DMS 273 (cell line): ENCODE results near the gene CHAF1B.
"Not testable (repeated sequence)": the region's sequence is repeated elsewhere in the genome, so short reads cannot be mapped to it uniquely, and the experiment has no call there.

Experiments used
- DNase-seq: peaks from one replicate; lab custom pipeline; 2025; ENCODE audit not compliant: unreplicated experiment; lab: John Stamatoyannopoulos, UW

CHAF1B gene

DNA sequence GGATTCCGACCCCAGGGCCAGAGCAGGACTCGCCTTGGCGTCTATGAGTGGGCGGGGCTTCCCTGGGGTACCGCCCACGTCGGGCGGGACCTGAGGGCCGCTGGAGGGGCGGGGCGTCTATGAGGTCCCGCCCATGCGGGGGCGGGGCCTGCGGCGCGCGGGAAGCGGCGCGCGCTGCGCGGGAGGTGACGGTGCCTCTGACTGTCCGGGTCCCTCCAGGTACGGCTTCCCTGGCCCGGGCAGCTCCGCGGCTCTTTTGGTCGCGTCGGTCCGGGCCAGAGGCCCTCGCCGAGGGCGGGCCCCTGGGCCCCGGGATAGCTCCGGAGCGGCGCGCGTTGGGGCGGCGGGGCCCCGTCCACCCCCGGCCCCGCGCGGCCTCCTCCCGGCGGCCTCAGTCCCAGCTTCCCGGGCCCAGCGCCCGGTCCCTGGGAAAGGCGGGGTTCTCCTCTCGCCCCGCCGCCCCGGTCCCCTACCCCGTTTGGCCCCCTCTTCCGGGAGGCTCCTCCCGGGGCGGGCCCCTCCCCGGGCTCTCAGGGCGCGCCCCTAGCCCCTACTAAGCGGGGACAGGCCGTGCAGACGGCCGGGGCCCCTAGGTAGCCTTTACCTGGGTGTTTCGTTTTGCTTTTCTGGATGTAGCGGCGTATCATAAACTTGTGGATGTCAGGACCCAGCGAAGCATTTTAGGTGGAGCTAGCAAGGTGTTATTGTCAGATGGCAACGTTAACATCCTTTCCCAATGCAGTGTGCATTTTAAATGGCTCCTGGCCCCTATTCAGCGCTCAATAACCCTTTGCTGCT is at the start of gene CHAF1B:
TSS of gene CHAF1B (plus strand) at position 160 of the 798 bp plus-strand sequence. CDS start 745 bp downstream, outside the sequence.
- DNase-seq: peak; percentile 92

DNA sequence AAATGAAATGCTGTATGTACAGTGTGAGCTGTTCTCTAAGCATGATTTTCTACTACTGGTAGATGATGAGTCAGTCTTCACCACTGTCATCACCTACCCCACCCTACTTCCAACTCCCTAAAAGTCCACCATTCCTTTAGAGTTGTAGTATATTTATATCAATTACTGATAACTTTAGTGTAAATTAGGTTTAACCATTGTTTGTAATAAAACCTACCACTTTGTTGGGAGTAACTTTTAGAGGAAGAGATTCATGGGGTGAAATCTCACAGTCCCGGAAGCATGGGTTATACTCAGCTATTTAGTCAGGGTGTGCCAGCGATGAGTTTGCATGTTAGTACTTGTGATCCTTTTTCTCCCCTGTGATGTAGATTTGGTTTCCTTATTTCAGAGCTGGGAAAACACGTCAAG is 48.1 kb upstream of the CHAF1B start:
- DNase-seq: no peak

DNA sequence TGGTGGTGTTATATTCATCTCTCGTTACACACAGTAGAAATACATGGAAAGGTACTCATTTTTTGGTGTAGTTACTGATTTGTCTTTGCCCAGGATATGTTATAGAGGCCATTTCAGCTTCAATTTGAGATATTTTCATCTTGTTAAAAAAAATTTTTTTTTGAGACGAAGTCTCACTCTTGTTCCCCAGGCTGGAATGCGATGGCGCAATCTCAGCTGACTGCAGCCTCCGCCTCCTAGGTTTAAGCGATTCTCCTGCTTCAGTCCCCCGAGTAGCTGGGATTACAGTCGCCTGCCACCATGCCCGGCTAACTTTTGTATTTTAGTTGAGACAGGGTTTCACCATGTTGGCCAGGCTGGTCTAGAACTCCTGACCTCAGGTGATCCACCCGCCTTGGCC is 46.2 kb upstream of the CHAF1B start:
- no peak for DNase-seq

DNA sequence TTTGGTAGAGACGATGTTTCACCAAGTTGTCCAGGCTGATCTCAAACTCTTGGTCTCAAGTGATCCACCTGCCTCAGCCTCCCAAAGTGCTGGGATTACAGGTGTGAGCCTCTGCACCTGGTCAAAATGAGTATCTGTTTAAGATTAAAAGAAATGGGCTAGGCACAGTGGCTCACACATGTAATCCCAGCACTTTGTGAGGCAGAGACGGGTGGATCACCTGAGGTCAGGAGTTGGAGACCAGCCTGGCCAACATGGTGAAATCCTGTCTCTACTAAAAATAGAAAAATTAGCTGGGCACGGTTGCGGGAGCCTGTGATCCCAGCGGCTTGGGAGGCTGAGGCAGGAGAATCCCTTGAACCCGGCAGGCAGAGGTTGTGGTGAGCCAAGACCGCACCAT is 42.6 kb upstream of the CHAF1B start:
- DNase-seq: not testable (repeated sequence)

DNA sequence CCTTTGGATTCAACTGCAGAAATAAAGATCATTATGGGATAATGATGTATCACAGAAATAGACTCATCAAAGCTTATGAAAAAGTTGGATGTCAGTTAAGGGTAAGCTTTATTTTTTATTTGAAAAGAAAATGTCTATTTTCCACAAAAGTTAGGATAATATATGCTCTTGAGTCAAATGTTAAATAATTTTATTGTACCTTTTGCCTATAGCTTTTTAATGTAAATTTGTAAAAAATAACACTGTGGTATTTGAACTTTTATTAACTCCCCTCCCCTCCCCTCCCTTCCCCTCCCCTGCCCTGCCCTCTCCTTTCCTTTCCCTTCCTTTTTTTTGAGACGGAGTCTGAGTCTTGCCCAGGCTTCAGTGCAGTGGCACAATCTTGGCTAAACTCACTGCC is 40.3 kb upstream of the CHAF1B start:
- DNase-seq: no peak

DNA sequence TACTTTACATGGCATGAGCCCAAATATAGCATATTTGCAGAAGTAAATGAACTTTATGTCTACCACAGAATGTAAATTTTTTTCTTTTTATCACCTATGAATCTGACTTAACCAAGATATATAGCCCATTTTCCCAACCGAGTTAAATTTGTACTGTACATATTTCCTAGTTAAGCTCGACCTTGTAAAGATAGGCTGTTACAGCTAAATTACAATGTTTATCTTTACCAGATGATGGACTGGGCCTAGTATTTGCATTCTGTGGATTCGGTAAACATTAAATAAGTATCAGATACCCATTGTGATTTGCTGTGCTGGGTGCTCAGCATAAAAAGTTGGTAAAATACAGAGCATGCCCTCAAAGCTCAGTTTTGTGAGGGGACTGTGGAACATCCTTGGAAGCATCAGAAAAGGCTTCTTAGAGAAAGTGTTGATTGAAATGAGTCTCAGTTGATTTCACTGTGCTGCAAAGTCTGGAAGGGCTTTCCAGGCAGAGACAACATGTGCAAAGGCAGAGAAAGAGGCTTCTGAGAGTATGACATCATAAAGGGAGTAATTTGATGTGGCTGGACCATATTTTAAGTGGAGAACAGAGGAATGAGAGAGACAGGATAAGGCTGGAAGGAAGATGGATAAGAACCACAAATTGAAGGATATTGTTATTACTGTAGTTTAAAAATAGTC is 37.8 kb upstream of the CHAF1B start:
- no peak for DNase-seq

DNA sequence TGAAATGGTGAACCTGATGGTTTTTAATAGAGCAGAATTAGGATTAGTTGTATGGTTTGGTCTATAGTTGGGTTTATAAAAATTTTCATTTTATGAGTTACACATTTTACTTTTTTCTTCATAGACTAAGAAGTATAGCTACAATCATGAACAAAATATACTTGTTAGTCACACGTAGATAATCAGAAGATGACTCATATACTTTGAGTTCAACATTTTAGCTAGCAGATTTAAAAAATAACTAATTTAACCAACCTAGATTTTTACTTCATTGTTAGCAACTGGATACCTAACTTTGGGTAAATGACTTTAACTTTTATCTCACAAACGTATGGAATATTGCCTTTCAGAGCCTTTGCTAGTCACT is 37.2 kb upstream of the CHAF1B start:
- DNase-seq: no peak

DNA sequence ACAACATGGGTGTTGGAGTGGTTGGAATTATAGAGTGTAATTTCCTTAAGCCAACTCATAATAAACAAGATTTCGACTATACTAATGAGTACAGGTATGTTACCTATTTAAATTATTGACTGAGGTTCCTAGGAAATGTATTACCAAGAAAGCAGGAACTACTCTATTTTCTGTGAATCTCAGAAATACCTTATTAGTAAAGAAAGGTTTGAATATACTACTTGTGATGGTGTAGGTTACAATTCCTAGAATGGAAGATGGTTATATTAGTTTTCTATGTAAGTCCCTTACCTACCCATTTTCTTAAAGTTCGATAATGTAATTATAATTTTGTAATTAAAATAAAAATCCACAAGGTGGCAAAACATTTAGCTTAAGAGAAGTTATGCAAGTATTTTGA is 35.9 kb upstream of the CHAF1B start:
- no peak for DNase-seq

DNA sequence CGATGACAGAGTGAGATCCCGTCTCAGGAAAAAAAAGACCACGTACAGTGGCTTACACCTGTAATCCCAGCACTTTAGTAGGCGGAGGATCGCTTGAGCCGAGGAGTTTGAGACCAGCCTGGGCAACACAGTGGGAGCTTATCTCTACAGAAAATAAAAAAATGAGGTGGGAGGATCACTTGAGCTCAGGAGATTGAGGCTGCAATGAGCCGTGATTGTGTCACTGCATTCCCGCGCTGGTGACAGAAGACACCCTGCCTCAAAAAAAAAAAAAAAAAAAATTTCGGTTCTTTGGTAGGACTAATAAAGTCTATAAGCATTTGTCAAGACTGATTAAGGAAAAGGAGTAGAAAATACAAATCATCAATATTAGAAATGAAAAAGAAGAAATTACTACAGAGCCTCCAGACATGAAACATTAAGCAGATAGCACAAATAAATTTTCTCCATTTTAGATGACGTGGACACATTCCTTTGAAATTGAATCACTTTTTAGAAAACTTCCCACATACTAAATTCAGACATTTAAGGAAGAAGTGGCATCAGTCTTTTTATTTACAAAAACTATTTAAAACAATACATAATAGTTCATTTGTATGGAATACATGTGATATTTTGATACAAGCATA is 34.8 kb upstream of the CHAF1B start:
- DNase-seq: no peak

DNA sequence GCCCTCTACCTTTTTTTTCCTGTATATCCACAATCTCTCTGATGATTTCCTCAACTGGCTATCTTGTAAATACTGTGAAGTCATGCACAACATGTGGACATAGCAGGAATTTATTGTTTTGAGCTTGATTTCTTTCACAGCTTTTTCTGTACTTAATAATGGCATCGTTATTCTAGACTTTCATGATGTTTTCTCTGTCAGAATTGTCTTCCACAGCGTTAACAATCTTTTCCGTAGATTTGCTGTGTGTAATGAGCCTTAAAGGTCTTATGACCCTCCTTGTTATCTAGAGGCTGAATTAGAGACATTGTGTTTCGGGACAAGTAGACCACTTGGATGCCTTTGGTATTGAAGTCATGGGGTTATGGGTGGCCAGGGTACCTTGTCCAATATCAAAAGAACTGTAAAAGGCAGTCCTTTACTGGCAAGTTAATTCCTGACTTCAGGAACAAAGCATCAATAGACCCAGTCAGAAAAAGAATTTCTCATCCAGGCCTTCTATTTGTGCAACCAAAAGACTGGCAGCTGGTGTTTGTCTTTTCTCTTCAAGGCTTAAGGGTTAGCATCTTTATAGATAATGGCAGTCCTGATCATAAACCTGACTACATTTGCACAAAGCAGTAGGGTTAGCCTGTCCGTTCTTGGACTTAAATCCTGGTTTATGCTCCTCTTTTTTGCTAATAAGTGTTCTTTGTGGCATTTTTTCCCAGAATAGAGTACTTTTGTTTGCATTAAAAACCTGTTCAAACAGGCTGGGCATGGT is 30.1 kb upstream of the CHAF1B start:
- DNase-seq: no peak

DNA sequence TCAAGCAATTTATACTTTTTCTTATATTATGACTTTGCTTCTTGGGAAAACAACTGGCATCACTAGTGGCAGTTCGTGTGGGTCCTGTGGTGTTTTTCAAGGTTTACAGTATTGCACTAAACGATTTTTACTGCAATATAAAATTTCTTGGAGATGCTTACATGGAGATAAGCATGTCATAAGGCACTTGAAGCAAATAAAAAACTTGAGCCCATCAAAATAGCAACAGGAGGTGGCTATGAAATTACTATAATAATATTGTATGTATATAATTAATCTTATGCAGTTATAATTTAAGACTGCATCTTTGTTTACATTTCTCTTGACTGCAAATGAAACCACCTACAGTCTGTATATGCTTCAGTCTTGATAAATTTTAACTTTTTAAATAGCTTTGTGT is 29.3 kb upstream of the CHAF1B start:
- DNase-seq: no peak

DNA sequence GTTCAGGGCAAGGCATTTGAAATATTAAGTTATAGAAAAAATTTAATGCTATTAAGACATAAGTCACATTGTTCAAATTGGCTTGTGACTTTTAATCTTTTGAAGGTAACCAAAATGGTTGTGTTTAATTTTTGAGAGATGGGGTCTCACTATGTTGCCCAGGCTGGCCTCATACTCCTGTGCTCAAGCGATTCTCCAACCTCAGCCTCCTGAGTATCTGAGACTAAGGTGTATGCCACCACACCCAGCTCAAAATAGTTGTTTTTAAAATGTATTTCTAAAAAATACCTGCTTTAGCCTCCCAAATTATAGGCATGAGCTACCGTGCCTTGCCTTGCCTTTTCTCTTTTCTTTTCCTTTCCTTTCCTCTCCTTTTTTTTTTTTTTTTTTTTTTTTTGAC is 26.0 kb upstream of the CHAF1B start:
- no peak for DNase-seq

DNA sequence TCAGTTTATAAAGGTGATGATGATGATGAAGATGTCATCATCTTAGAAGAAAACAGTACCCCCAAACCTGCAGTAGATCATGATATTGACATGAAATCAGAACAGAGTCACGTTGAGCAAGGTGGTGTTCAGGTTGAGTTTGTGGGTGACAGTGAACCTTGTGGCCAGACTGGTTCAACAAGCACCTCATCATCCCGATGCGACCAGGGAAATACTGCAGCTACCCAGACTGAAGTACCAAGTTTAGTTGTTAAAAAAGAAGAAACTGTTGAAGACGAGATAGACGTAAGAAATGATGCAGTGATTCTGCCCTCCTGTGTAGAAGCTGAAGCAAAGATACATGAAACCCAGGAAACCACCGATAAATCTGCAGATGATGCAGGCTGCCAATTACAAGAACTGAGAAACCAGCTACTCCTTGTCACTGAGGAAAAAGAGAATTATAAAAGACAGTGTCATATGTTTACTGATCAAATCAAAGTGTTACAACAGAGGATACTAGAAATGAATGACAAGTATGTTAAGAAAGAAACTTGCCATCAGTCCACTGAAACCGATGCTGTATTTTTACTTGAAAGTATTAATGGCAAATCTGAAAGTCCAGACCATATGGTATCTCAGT is 16.0 kb upstream of the CHAF1B start:
- DNase-seq: no peak

DNA sequence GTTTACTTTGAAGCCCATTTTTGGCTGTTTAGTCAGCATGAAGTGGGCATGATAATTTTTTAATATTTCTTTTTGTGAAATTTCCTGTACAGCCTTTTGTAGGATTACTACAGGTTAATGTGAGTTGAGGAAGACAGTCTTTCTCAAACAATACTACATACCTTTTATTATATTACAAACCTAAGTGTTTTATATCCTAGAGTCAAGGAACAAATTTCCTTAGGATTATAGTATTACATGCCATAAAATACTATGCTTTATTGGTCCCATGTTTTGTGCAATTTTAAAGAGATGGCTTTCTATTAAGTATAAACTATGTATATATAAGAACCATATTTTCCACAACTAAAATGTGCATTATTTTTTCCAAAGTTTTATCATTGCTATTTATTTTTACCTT is 9.2 kb upstream of the CHAF1B start:
- no peak for DNase-seq

DNA sequence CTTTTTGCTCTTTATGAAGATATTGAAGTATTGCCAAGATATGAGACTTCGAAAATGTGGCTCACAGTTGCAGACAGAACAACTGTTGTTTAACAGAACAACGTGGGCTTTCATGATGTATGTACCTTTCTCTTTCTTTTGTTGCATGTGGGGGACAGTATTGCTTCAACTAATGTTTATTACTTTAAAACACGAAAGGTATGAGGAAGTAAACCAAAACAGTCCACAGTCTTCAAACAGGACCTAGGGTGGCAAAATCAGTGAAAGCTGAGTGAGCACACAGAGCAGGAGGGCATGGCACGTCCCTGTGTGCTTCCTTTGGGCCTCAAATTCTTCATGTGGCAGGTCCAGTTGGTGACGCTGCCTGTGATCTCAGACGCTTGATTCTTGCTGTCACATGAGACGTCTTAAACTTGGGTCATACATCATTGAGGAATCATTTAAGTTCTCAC is 7.8 kb upstream of the CHAF1B start:
- DNase-seq: no peak

DNA sequence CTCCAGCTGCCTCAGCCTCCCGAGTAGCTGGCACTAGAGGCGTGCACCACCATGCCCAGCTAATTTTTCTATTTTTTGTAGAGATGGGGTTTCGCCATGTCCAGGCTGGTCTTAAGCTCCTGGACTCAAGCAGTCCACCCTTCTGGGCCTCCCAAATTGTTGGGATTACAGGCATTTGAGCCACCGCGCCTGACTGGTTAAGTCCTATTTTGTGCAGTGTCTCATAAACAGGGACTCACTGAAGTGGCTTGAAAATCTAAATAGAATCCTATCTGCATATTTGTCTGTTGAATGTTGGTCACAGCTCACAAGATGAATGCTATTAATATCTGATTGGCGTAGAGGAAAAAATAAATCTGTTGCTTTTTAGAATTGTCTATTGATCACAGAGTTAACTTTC is 5.9 kb upstream of the CHAF1B start:
- no peak for DNase-seq

DNA sequence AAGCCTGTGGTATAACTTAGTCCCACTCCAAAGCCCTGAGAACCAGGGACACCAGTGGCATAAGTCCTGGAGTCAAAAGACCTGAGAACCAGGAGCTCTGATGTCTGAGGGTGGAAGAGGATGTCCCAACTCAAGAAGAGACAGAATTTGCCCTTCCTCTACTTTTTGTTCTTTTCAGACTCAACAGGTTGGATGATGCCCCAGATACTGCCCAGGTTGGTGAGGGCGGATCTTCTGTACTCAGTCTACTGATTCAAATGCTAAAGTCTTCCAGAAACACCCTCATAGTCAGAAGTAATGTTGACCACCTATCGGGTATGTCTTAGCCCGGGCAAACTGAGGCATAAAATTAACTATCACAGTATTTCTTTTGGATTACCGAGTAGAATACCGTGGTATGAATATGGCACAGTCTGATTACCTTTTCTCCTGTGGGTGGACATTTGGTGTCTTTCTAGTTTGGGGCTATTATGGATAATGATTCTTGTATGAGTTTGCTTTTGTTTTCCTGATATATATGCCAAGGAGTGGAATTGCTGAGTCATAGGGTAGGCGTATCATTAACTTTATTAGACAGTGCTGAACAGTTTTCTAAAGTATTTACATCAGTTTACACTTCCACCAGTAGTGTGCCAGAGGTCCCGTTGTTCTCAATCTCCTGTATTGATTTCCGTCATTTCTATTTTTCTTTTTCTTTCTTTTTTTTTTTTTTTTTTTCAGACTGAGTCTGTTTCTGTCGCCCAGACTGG is 3.2 kb upstream of the CHAF1B start:
- DNase-seq: no peak

DNA sequence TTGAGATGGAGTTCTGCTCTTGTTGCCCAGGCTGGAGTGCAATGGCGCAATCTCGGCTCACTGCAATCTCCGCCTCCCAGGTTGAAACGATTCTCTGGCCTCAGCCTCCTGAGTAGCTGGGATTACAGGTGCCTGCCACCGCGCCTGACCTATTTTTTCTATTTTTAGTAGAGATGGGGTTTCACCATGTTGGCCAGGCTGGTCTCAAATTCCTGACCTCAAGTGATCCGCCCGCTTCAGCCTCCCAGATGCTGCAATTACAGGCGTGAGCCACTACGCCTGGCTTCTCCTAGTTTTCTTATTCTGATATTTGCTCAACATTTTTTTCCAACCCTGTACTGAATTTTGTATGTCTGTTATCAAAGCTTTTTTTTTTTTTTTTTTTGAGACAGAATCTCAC is 2.5 kb upstream of the CHAF1B start:
- peak; percentile 17 for DNase-seq

DNA sequence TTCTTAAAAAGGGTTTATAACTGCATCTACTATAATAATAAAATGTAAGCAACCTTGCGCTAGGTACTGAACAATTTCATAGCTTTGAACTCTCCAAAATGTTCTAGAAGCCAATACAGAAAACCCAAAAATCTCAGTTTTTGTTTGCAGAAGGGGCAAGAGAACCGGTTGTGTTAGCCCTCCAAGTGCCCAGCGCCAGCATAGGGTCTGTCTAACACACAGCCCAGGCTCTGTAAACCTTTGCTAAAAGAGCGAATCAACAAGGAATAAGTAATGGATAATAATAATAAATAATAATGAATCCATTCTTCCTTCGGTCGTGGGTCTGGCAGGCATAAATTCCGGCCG is 333 bp upstream of the CHAF1B start:
- DNase-seq: no peak

DNA sequence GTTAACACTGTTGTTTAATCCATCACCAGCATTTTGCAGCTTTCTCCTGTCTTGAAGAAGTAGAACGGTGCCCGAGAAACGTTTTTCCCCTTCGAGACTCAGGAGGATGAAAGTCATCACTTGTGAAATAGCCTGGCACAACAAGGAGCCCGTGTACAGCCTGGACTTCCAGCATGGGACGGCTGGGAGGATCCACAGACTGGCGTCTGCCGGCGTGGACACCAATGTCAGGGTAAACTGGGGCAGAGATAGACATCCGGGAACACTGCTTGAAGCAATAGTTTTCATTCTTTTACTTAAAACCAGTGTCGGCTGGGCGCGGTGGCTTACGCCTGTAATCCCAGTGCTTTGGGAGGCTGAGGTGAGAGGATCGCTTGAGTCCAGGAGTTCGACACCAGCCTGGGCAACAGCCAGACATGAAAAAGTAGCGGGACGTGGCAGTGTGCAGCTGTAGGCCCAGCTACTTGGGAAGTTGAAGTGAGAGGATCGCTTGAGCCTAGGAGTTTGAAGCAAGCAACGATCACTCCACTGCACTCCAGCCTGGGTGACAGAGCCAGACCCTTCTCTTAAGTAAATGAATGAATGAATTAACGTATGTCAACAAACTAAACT is 945 bp downstream of the CHAF1B start:
- no peak for DNase-seq
